Keratinocyte (primary cell): ENCODE results near the gene PIK3CA. TPM values are rescaled to one million over a fixed set of nuclear protein-coding genes. Genes with fewer than 3 reads are reported as not detected.

Source experiments
- DNase-seq: peaks from one replicate; pipeline ENCODE4 v3.0.0-alpha.2; 2011; ENCODE audit warnings: low read depth, missing footprints, low spot score
- FAIRE-seq: peaks from 2 replicates; lab custom pipeline; 2011; peaks lifted over from hg19 to GRCh38; lab: Jason Lieb, UNC
- H2AFZ ChIP-seq: 2 replicates; pipeline ENCODE4 v1.6.0; 2012; ENCODE audit warnings: low read length, control low read depth, inconsistent platforms; ENCODE audit not compliant: control insufficient read depth
- H3K27ac ChIP-seq: 2 replicates; pipeline ENCODE4 v1.5.1; 2011; ENCODE audit warnings: low read length; ENCODE audit not compliant: control insufficient read depth, insufficient read depth
- H3K27me3 ChIP-seq: 3 replicates; pipeline ENCODE4 v1.6.0; 2011; ENCODE audit warnings: low read length; ENCODE audit not compliant: control insufficient read depth, insufficient read depth; ENCODE audit errors: extremely low read depth
- H3K36me3 ChIP-seq, 2 experiments: 2 replicates in 1 of 2; 3 replicates in 1 of 2; pipeline ENCODE4 v1.5.1; 2011; ENCODE audit warnings: low read length in 2 of 2, mild to moderate bottlenecking in 1 of 2; ENCODE audit not compliant: control insufficient read depth in 2 of 2, insufficient read depth in 2 of 2; ENCODE audit errors: extremely low read depth in 1 of 2
- H3K4me1 ChIP-seq: 3 replicates; pipeline ENCODE4 v1.5.1; 2011; ENCODE audit warnings: low read length; ENCODE audit not compliant: control insufficient read depth, insufficient read depth; ENCODE audit errors: extremely low read depth
- H3K4me2 ChIP-seq: 3 replicates; pipeline ENCODE4 v1.6.0; 2011; ENCODE audit warnings: low read depth, low read length; ENCODE audit not compliant: control insufficient read depth, insufficient read depth; ENCODE audit errors: extremely low read depth
- H3K4me3 ChIP-seq, 3 experiments: fragments of 200-600 bp in 1 of 3; sonication (generic) in 1 of 3; 2 replicates in 2 of 3; 3 replicates in 1 of 3; pipeline ENCODE4 v1.5.1; 2011 to 2016; ENCODE audit warnings: low read length in 3 of 3, mild to moderate bottlenecking in 3 of 3, control low read depth in 2 of 3, inconsistent platforms in 1 of 3, low read depth in 1 of 3, mixed read lengths in 1 of 3, mixed run types in 1 of 3, moderate library complexity in 1 of 3; ENCODE audit not compliant: control insufficient read depth in 2 of 3, insufficient read depth in 2 of 3; ENCODE audit errors: extremely low read depth in 1 of 3
- H3K79me2 ChIP-seq: 2 replicates; pipeline ENCODE4 v1.6.0; 2012; ENCODE audit warnings: low read length; ENCODE audit not compliant: control insufficient read depth, insufficient read depth
- H3K9ac ChIP-seq: 3 replicates; pipeline ENCODE4 v1.6.0; 2011; ENCODE audit warnings: low read length; ENCODE audit not compliant: control insufficient read depth, insufficient read depth; ENCODE audit errors: extremely low read depth
- H3K9me1 ChIP-seq: 3 replicates; pipeline ENCODE4 v1.6.0; 2011; ENCODE audit warnings: low read length; ENCODE audit not compliant: control insufficient read depth, insufficient read depth; ENCODE audit errors: extremely low read depth
- H3K9me3 ChIP-seq: 2 replicates; pipeline ENCODE4 v1.5.1; 2012; ENCODE audit warnings: low read depth, low read length; ENCODE audit not compliant: control insufficient read depth
- H4K20me1 ChIP-seq: 3 replicates; pipeline ENCODE4 v1.6.0; 2011; ENCODE audit warnings: low read length; ENCODE audit not compliant: control insufficient read depth, insufficient read depth; ENCODE audit errors: extremely low read depth
- CTCF ChIP-seq, 3 experiments: IDR thresholded peaks in 1 of 3; conservative IDR thresholded peaks in 1 of 3; optimal IDR thresholded peaks in 1 of 3; 2 replicates in 2 of 3; 3 replicates in 1 of 3; pipeline versions ENCODE3 to v1.5.1; 2011; ENCODE audit warnings: low read length in 3 of 3, mild to moderate bottlenecking in 3 of 3, moderate library complexity in 2 of 3, control low read depth in 1 of 3, inconsistent platforms in 1 of 3; ENCODE audit not compliant: insufficient read depth in 2 of 3; ENCODE audit errors: extremely low read depth in 1 of 3
- EZH2 ChIP-seq: IDR thresholded peaks from one replicate; pipeline ENCODE4 v1.6.1; 2012; ENCODE audit warnings: inconsistent platforms, mild to moderate bottlenecking, low read length, moderate library complexity
- dilution Hi-C: fragments of 300-500 bp; cut with MboI; formaldehyde crosslinking; loops from one replicate; pipeline ENCODE4 v1.7.0; 2020; ENCODE audit warnings: low sequenced_read_pairs; ENCODE audit not compliant: extremely low pct_ligation_motif_present
- polyA plus RNA-seq, 5 experiments: library from polyadenylated mRNA; depleted of rRNA in 3 of 5; stranded (reverse) in 3 of 5; stranded (forward) in 1 of 5; unstranded in 1 of 5; fragments of >200 nt; gene quantifications; 1 replicate in 1 of 5; 2 replicates in 3 of 5; 3 replicates in 1 of 5; pipeline versions ENCODE4 v1.2.1 to v1.2.3, GENCODE V29; 2011 to 2012; ENCODE audit warnings: missing spikeins in 2 of 5, low read depth in 1 of 5, low replicate concordance in 1 of 5

PIK3CA gene
- polyA plus RNA-seq, 1 donor (not counting 4 experiments of a cell fraction or from before 2014, with no cell fraction given): 12.0 TPM

GRCh38 chr3:179223548-179223947 is 75.4 kb downstream of the PIK3CA start:
- dilution Hi-C loops: no loop called here
- FAIRE-seq (no peak), DNase-seq (no peak)
- Histone ChIP-seq H3K4me1 (no peaks in the 10 kb centered on the region), H3K9me3 (no peaks in the 10 kb centered on the region), H3K4me2 (no peak overlapping the region), H4K20me1 (no peaks in the 10 kb centered on the region), H3K27me3 (no peaks in the 10 kb centered on the region), H3K9ac (no peak overlapping the region), H3K27ac (no peak overlapping the region), H3K36me3 (peaks cover 0 to 2% of the 10 kb centered on the region in 2 experiments), H2AFZ (no peak overlapping the region), H3K4me3 (no peak overlapping the region), H3K9me1 (peaks cover 2% of the 10 kb centered on the region), H3K79me2 (no peaks in the 10 kb centered on the region)
- TF ChIP-seq EZH2: no peak
- TF ChIP-seq CTCF (optimal IDR thresholded peaks at IDR 0.05 in 1 of 3, IDR thresholded peaks at IDR 0.05 in 1 of 3, conservative IDR thresholded peaks at IDR 0.05 in 1 of 3; ENCODE audit: extremely low read depth in 1 of 3, insufficient read depth in 2 of 3, low read length in 3 of 3): no peak

- Histone ChIP-seq H3K9me1 (peaks cover 2% of the 10 kb centered on the region), H3K4me2 (no peak overlapping the region), H2AFZ (no peak overlapping the region), H4K20me1 (no peaks in the 10 kb centered on the region), H3K27ac (no peak overlapping the region), H3K79me2 (no peaks in the 10 kb centered on the region), H3K27me3 (no peaks in the 10 kb centered on the region), H3K9ac (no peak overlapping the region), H3K9me3 (no peaks in the 10 kb centered on the region), H3K4me3 (no peak overlapping the region), H3K4me1 (no peaks in the 10 kb centered on the region), H3K36me3 (peaks cover 0 to 2% of the 10 kb centered on the region in 2 experiments)
- dilution Hi-C loops: no loop called here
- DNase-seq: no peak
- TF ChIP-seq EZH2: no peak
- TF ChIP-seq CTCF (optimal IDR thresholded peaks at IDR 0.05 in 1 of 3, IDR thresholded peaks at IDR 0.05 in 1 of 3, conservative IDR thresholded peaks at IDR 0.05 in 1 of 3; ENCODE audit: extremely low read depth in 1 of 3, insufficient read depth in 2 of 3, low read length in 3 of 3): no peak
- no peak for FAIRE-seq
Measured at GRCh38 chr3:179224584-179224983, 76.4 kb downstream of the PIK3CA start.
